ENCODE measurements around the gene SMIM30. TPM values are rescaled to one million over a fixed set of nuclear protein-coding genes. Genes with fewer than 3 reads are reported as not detected.

Gene SMIM30
- total RNA-seq, 2 experiments from 2014 or later: 43.3 to 55.1 TPM

DNA sequence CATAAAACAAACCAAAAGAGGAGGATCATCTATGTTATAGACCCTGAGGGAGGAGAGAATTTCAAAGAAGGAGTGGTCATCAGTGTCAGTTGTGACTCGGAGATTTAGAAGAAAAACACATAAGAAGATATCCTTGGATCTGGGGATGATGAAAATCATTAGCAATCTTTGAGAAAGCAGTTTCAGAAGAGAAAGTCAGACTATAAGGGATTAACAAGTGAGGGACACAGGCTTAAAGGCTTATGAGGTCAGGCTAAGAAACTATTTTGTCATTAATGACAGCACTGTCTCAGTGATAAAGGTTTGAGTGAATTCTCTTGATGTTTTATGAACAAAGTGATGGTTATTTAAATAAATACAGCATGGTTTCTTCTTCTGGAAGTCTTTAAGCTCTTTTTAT, 25.6 kb downstream of the SMIM30 start:
- intact Hi-C loops (cut with micrococcal nuclease; ENCODE audit: unreplicated experiment): no loop called here
- TF ChIP-seq, protein P1, sequence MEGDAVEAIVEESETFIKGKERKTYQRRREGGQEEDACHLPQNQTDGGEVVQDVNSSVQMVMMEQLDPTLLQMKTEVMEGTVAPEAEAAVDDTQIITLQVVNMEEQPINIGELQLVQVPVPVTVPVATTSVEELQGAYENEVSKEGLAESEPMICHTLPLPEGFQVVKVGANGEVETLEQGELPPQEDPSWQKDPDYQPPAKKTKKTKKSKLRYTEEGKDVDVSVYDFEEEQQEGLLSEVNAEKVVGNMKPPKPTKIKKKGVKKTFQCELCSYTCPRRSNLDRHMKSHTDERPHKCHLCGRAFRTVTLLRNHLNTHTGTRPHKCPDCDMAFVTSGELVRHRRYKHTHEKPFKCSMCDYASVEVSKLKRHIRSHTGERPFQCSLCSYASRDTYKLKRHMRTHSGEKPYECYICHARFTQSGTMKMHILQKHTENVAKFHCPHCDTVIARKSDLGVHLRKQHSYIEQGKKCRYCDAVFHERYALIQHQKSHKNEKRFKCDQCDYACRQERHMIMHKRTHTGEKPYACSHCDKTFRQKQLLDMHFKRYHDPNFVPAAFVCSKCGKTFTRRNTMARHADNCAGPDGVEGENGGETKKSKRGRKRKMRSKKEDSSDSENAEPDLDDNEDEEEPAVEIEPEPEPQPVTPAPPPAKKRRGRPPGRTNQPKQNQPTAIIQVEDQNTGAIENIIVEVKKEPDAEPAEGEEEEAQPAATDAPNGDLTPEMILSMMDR (conservative IDR thresholded peaks at IDR 0.05; ENCODE audit: low read length): no peak
- TF ChIP-seq EZH2phosphoT487 (IDR thresholded peaks at IDR 0.05; ENCODE audit: borderline replicate concordance, low read depth, low read length): no peak
- Histone ChIP-seq H4K20me1 (ENCODE audit: insufficient read depth, low read length) (no peaks in the 10 kb centered on the region), H3K36me3 (ENCODE audit: insufficient read depth, low read length) (no peaks in the 10 kb centered on the region), H2AFZ (ENCODE audit: low read length) (no peak overlapping the region), H3K4me2 (ENCODE audit: low read length) (no peak overlapping the region), H3K4me1 (ENCODE audit: insufficient read depth, low read length, poor library complexity, severe bottlenecking) (no peaks in the 10 kb centered on the region), H3K9me2 (ENCODE audit: insufficient read depth, low read length) (no peaks in the 10 kb centered on the region), H3K27ac (ENCODE audit: low read depth, low read length, poor library complexity, severe bottlenecking) (no peak overlapping the region), H3K4me3 (ENCODE audit: low read depth, low read length, poor library complexity, severe bottlenecking) (no peak overlapping the region), H3K79me2 (ENCODE audit: insufficient read depth, low read depth, low read length) (no peaks in the 10 kb centered on the region), H3K9me3 (ENCODE audit: low read length) (no peaks in the 10 kb centered on the region)
- ChIA-PET POLR2A (interaction anchor here (0.7 to 1.2 kb wide), 3 partner anchors 90 to 205 kb away, joined by 3 to 4 read pairs (median 3); no protein-coding TSS in a partner anchor), CTCF (ENCODE audit: unreplicated experiment) (no interaction called here)
- DNase-seq (ENCODE audit: low spot score): no peak
- no TSS peak for BruUV-seq (replicated peaks)

DNA sequence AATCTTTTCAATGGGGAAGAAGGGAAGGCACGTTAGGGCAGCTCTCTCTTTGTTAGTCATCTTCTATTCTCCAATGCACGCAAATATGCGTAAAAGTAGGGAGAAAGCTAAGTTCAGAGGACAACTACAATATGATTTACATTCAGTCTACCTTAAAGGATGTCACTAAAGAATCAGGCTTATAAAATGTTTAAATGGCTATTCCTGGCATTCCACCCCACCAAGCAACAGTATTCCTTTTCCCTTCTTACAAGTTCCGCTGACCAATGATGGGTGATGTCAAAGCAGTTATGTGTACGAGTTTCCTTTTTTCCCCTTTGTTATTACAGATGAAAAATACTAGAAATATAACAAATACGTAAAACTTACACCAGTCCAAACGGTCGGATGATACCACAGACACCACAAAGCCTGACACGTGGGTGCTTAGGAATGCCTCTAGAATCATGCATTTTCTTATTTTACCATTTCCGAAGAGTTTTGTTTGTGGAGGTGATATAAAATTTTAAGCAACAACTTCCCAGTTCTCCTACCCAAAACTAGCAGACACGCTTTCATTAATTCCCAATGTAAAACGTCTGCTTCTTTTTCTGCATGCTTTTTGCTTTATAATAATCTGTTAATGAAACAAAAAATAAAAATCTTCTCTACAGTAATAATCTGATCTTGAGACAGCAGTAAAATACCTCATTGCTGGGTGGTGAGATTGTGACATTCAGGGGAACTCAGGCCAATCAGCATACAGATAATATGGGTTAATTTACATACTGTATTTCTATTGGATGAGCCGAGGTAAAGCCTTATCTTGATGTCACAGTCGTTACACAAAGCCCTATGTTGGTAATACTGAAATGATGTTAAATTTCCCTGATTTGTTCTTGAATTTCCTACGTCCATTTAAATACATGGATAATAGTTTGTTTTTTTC, 31.0 kb downstream of the SMIM30 start:
- H3K79me2 ChIP-seq (ENCODE audit: insufficient read depth, low read depth, low read length): no peaks in the 10 kb centered on the region
- DNase-seq (ENCODE audit: low spot score): no peak
- no peak for TF ChIP-seq EZH2phosphoT487 (IDR thresholded peaks at IDR 0.05; ENCODE audit: borderline replicate concordance, low read depth, low read length)
- TF ChIP-seq, protein P1 (conservative IDR thresholded peaks at IDR 0.05; ENCODE audit: low read length): no peak
- no peak overlapping the region for H3K27ac ChIP-seq (ENCODE audit: low read depth, low read length, poor library complexity, severe bottlenecking)
- H4K20me1 ChIP-seq (ENCODE audit: insufficient read depth, low read length): no peaks in the 10 kb centered on the region
- BruUV-seq (replicated peaks): no TSS peak
- H3K9me3 ChIP-seq (ENCODE audit: low read length): no peaks in the 10 kb centered on the region
- H3K9me2 ChIP-seq (ENCODE audit: insufficient read depth, low read length): no peaks in the 10 kb centered on the region
- CTCF ChIA-PET (ENCODE audit: unreplicated experiment): interaction anchor here (0.7 kb wide), 1 partner anchor 15 kb away, joined by 3 read pairs; no protein-coding TSS in a partner anchor
- H3K36me3 ChIP-seq (ENCODE audit: insufficient read depth, low read length): no peaks in the 10 kb centered on the region
- H3K4me3 ChIP-seq (ENCODE audit: low read depth, low read length, poor library complexity, severe bottlenecking): no peak overlapping the region
- H3K4me1 ChIP-seq (ENCODE audit: insufficient read depth, low read length, poor library complexity, severe bottlenecking): no peaks in the 10 kb centered on the region
- intact Hi-C loops (cut with micrococcal nuclease; ENCODE audit: unreplicated experiment): no loop called here
- H3K4me2 ChIP-seq (ENCODE audit: low read length): no peak overlapping the region
- no peak overlapping the region for H2AFZ ChIP-seq (ENCODE audit: low read length)
- POLR2A ChIA-PET: interaction anchor here (0.6 kb wide), 2 partner anchors 9 to 320 kb away, joined by 4 read pairs; no protein-coding TSS in a partner anchor
